CD8-positive, alpha-beta memory T cell (primary cell): ENCODE data around the gene ITPK1. TPM values are rescaled to one million over a fixed set of nuclear protein-coding genes. Genes with fewer than 3 reads are reported as not detected.

Experiments
- CTCF ChIA-PET: fragments of 350-600 bp; sonication (Branson Sonifier 250); formaldehyde crosslinking; loops from one replicate; lab custom pipeline; 2021; ENCODE audit warnings: antibody characterized with exemption; lab: Charles Lee
- POLR2A ChIA-PET: fragments of 350-600 bp; sonication (Branson Sonifier 250); formaldehyde crosslinking; loops from one replicate; lab custom pipeline; 2021; ENCODE audit warnings: antibody characterized with exemption; lab: Charles Lee
- DNase-seq, 5 donors: peaks; one replicate each; pipeline versions ENCODE4 v3.0.0 to v3.0.0-alpha.2; 2020 to 2022; ENCODE audit warnings: mixed read lengths in 1 of 5
- H3K27ac ChIP-seq: one replicate; pipeline ENCODE4 v1.7.0; 2013; ENCODE audit warnings: low read depth, mild to moderate bottlenecking, low read length, moderate library complexity
- H3K27me3 ChIP-seq: 2 replicates; pipeline ENCODE4 v1.7.0; 2013; ENCODE audit warnings: low read length, mild to moderate bottlenecking; ENCODE audit not compliant: insufficient read depth, poor library complexity, severe bottlenecking
- H3K36me3 ChIP-seq: 2 replicates; pipeline ENCODE4 v1.7.0; 2013; ENCODE audit warnings: mild to moderate bottlenecking, low read length, moderate library complexity; ENCODE audit not compliant: insufficient read depth
- H3K4me1 ChIP-seq: 2 replicates; pipeline ENCODE4 v1.7.0; 2013; ENCODE audit warnings: mild to moderate bottlenecking, low read length, moderate library complexity; ENCODE audit not compliant: insufficient read depth
- H3K4me3 ChIP-seq: 2 replicates; pipeline ENCODE4 v1.7.0; 2013; ENCODE audit warnings: mild to moderate bottlenecking, low read length
- H3K9me3 ChIP-seq: 2 replicates; pipeline ENCODE4 v1.7.0; 2013; ENCODE audit warnings: mild to moderate bottlenecking, low read length
- H3K27ac Mint-ChIP-seq, 8 donors: one replicate each; pipeline ENCODE4 v1.8.0; 2020 to 2021; ENCODE audit warnings: mixed read lengths in 8 of 8, mild to moderate bottlenecking in 6 of 8, inconsistent platforms in 3 of 8, moderate library complexity in 3 of 8
- H3K27me3 Mint-ChIP-seq, 2 donors: one replicate each; pipeline ENCODE4 v1.8.0; 2020 to 2021; ENCODE audit warnings: mixed read lengths in 2 of 2, mild to moderate bottlenecking in 1 of 2, moderate library complexity in 1 of 2
- H3K36me3 Mint-ChIP-seq, 3 donors: one replicate each; pipeline ENCODE4 v1.8.0; 2020 to 2021; ENCODE audit warnings: mixed read lengths in 3 of 3, inconsistent platforms in 1 of 3, mild to moderate bottlenecking in 1 of 3
- H3K4me1 Mint-ChIP-seq, 3 donors: one replicate each; pipeline ENCODE4 v1.8.0; 2020 to 2021; ENCODE audit warnings: mixed read lengths in 3 of 3, inconsistent platforms in 1 of 3, mild to moderate bottlenecking in 1 of 3
- H3K4me3 Mint-ChIP-seq, 7 donors: one replicate each; pipeline ENCODE4 v1.8.0; 2020 to 2021; ENCODE audit warnings: mixed read lengths in 7 of 7, mild to moderate bottlenecking in 6 of 7, moderate library complexity in 4 of 7, inconsistent platforms in 2 of 7
- H3K9me3 Mint-ChIP-seq, 5 donors: one replicate each; pipeline ENCODE4 v1.8.0; 2020 to 2022; ENCODE audit warnings: mixed read lengths in 5 of 5, mild to moderate bottlenecking in 3 of 5, moderate library complexity in 2 of 5, inconsistent platforms in 1 of 5
- polyA plus RNA-seq: library from polyadenylated mRNA; unstranded; fragments of 300-500 nt; fragmentation: Illumina TruSeq; gene quantifications from one replicate; pipeline ENCODE4 v1.2.3, GENCODE V29; 2021
- total RNA-seq, 2 experiments: library from RNA; stranded (reverse); gene quantifications; one replicate each; pipeline ENCODE4 v1.2.3, GENCODE V29; 2021

Gene ITPK1
- total and polyA plus RNA-seq, 3 experiments from 2014 or later, result 40.4 to 75.1 (median 66.1) TPM

DNA sequence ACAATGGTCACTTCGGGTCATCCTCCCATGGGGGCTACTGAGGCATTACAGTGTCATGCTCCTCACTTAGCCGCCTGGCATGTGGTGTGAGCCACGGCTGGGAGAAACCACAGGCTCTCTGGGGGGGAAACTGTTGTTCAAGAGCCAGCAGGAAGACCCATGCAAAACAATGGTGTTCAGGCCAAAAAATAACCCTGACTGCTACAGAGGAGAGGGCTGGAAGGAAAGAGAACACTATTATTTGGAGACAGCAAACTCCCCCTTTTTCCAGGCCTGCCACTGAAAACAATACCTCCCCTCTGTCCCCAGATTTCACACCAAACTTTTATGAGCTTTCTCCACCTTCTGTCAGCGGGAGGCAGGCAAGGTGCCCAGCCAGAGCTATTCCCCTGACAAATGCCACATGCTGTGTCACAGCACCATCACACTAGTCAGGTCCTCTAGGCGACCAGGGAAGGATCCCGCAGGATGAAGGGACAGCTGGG is 109.1 kb downstream of the ITPK1 start:
- H3K4me1 Mint-ChIP-seq, result peaks cover 4 to 38% (median 21%) of the 10 kb centered on the region in 3 donors
- no peaks in the 10 kb centered on the region for H3K9me3 Mint-ChIP-seq
- POLR2A ChIA-PET, result no interaction called here
- DNase-seq, result no peak
- CTCF ChIA-PET, result no interaction called here
- H3K36me3 Mint-ChIP-seq, result peaks cover 0 to 21% (median 0%) of the 10 kb centered on the region in 3 donors
- no peaks in the 10 kb centered on the region for H3K27me3 ChIP-seq
- H3K4me1 ChIP-seq, result no peaks in the 10 kb centered on the region
- H3K27ac Mint-ChIP-seq, result peak overlapping the region in 1 of 8 donors; percentile 3
- H3K9me3 ChIP-seq, result no peaks in the 10 kb centered on the region
- H3K36me3 ChIP-seq, result no peaks in the 10 kb centered on the region
- no peak overlapping the region for H3K4me3 ChIP-seq
- H3K27ac ChIP-seq, result no peak overlapping the region
- no peak overlapping the region for H3K4me3 Mint-ChIP-seq
- peaks cover 0 to 3% of the 10 kb centered on the region in 2 donors for H3K27me3 Mint-ChIP-seq

DNA sequence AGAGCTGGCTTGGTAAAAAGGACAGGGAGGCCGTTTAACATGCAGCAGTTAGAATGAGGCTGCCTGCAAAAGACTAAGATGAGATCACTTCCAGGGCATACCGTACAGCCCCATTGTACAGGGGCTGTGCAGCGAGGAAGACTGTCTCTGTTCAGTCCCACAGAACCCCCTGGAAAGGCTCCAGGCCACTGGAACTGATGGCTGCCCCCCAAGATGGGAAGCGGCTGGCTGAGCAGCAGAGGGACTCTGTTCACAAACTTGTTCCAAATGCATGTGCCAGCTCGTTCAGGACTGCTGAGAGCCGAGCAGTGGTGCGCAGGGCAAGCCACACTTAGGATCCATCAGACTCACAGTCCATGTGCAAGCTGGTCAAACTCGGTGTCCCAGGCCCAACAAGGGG is 109.9 kb downstream of the ITPK1 start:
- no peak overlapping the region for H3K27ac ChIP-seq
- CTCF ChIA-PET, result interaction anchor here (1.2 kb wide), 1 partner anchor 107 kb away, joined by 3 read pairs; no protein-coding TSS in a partner anchor
- no peaks in the 10 kb centered on the region for H3K27me3 ChIP-seq
- H3K9me3 ChIP-seq, result no peaks in the 10 kb centered on the region
- POLR2A ChIA-PET, result no interaction called here
- peaks cover 0 to 3% of the 10 kb centered on the region in 2 donors for H3K27me3 Mint-ChIP-seq
- peaks cover 0 to 22% (median 0%) of the 10 kb centered on the region in 3 donors for H3K36me3 Mint-ChIP-seq
- DNase-seq, result no peak
- H3K4me1 ChIP-seq, result no peaks in the 10 kb centered on the region
- H3K4me1 Mint-ChIP-seq, result peaks cover 4 to 38% (median 21%) of the 10 kb centered on the region in 3 donors
- H3K4me3 Mint-ChIP-seq, result no peak overlapping the region
- no peaks in the 10 kb centered on the region for H3K9me3 Mint-ChIP-seq
- no peak overlapping the region for H3K27ac Mint-ChIP-seq
- no peak overlapping the region for H3K4me3 ChIP-seq
- H3K36me3 ChIP-seq, result no peaks in the 10 kb centered on the region

DNA sequence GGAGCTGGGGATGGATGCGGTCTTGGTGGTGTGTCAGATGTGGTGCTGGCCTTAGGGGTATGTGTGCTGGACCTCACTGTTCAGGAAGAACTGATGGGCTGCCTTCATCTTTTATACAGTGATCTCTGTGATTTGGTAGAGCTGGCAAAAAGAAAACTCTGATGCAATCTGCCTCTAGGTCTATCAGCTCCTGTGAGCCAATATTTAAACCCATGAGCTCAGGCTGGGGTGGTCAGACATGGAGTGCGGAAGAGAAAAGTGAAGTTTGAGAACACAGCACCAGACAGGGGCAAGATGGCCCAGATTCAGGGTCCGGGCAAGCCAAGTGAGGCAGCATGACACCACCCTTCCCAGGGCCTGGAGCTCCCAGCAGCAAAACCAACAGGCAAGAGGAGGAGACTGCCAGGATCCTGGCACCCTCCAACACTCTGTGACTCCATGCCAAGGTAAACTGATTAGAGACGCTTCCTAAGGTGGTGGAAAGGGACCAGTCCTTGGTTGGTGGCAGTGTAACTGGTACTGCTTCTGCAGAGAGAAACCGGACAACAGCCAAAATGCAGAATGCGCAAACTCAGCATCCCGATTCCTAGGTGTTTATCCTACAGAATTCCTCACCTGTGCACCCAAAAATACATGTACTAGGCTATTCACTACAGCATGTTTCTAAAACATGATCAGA is 110.5 kb downstream of the ITPK1 start:
- Histone ChIP-seq H3K4me3 (no peak overlapping the region), H3K36me3 (no peaks in the 10 kb centered on the region), H3K27ac (no peak overlapping the region), H3K27me3 (no peaks in the 10 kb centered on the region), H3K9me3 (no peaks in the 10 kb centered on the region), H3K4me1 (no peaks in the 10 kb centered on the region)
- Mint-ChIP-seq H3K27ac (peak overlapping the region in 4 of 8 donors; percentile 10 to 44 (median 16)), H3K4me1 (peaks cover 4 to 38% (median 21%) of the 10 kb centered on the region in 3 donors), H3K4me3 (no peak overlapping the region), H3K9me3 (no peaks in the 10 kb centered on the region), H3K27me3 (peaks cover 0 to 3% of the 10 kb centered on the region in 2 donors), H3K36me3 (peaks cover 0 to 21% (median 0%) of the 10 kb centered on the region in 3 donors)
- ChIA-PET POLR2A (no interaction called here), CTCF (interaction anchor here (1.2 kb wide), 1 partner anchor 108 kb away, joined by 3 read pairs; no protein-coding TSS in a partner anchor)
- no peak for DNase-seq

DNA sequence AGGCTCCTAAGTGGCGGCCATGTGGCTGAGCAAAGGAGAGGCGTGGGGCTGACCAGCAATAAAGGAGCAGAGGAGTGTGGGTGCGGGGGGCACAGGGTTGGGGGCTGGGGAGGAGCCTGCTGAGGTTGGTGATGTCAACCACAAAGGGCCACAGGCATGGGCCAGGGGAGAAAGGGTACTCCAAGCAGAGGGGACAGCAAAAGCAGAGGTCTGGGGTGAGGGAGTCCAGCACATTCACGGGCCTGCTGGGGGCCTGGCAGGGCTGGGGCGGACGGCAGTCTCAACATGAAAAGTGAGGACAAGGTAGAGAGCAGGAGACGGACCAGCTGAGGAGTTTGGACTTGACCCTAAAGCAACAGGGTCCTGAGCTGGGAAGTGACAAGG is 111.0 kb downstream of the ITPK1 start:
- Histone ChIP-seq H3K36me3 (no peaks in the 10 kb centered on the region), H3K4me3 (no peak overlapping the region), H3K4me1 (no peaks in the 10 kb centered on the region), H3K27me3 (no peaks in the 10 kb centered on the region), H3K9me3 (no peaks in the 10 kb centered on the region), H3K27ac (no peak overlapping the region)
- Mint-ChIP-seq H3K27me3 (peaks cover 0 to 3% of the 10 kb centered on the region in 2 donors), H3K27ac (peak overlapping the region in 4 of 8 donors; percentile 38 to 44 (median 40)), H3K36me3 (peaks cover 0 to 23% (median 0%) of the 10 kb centered on the region in 3 donors), H3K4me1 (peaks cover 4 to 38% (median 21%) of the 10 kb centered on the region in 3 donors), H3K9me3 (no peaks in the 10 kb centered on the region), H3K4me3 (no peak overlapping the region)
- ChIA-PET POLR2A (no interaction called here), CTCF (interaction anchor here (0.9 to 1.2 kb wide), 2 partner anchors 17 to 108 kb away, joined by 3 read pairs; no protein-coding TSS in a partner anchor)
- DNase-seq, result no peak

DNA sequence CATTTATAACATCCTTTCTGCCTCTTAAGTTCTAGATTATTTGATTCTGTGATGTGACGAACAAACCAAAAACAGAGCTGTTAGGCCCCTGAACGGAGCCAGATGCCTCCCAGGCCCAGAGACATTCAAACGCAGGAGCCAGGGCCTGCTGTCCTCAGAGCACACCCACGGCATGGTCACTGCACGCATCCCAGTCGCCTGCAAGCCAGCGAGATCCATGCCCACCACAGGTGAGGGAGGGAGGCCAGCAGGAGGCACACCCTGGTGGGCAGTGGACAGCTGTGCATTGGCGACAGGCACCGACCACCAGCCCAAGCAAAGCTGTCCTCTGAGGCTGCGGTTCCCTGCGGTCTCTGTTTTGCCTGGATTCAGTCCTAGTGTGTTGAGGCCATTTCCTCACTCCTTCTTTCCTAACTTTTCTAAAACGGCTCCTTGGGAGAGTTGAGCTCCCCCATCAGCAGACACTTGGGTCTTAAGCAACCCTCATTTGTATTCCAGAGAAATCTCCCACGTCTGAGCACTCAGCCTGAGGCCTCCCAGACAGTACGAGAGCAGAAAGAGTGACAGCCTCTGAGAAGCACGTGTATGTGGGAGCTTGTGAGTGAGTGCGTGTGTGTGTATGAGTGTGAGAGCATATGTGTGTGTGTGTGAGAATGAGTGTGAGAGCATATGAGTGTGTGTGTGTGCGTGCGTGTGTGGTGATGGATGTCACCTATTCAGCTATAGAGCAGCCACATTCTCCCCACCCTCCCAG is 111.6 kb downstream of the ITPK1 start:
- ChIA-PET CTCF (interaction anchor here (0.9 to 1.2 kb wide), 2 partner anchors 17 to 109 kb away, joined by 3 read pairs; no protein-coding TSS in a partner anchor), POLR2A (no interaction called here)
- peaks cover 4 to 38% (median 21%) of the 10 kb centered on the region in 3 donors for H3K4me1 Mint-ChIP-seq
- Histone ChIP-seq H3K9me3 (no peaks in the 10 kb centered on the region), H3K27me3 (no peaks in the 10 kb centered on the region), H3K36me3 (no peaks in the 10 kb centered on the region), H3K4me3 (no peak overlapping the region), H3K4me1 (no peaks in the 10 kb centered on the region), H3K27ac (no peak overlapping the region)
- H3K36me3 Mint-ChIP-seq, result peaks cover 0 to 27% (median 0%) of the 10 kb centered on the region in 3 donors
- no peak overlapping the region for H3K4me3 Mint-ChIP-seq
- H3K27ac Mint-ChIP-seq, result peak overlapping the region in 4 of 8 donors; percentile 0 to 38 (median 35)
- H3K9me3 Mint-ChIP-seq, result no peaks in the 10 kb centered on the region
- H3K27me3 Mint-ChIP-seq, result peaks cover 0 to 3% of the 10 kb centered on the region in 2 donors
- DNase-seq, result no peak

DNA sequence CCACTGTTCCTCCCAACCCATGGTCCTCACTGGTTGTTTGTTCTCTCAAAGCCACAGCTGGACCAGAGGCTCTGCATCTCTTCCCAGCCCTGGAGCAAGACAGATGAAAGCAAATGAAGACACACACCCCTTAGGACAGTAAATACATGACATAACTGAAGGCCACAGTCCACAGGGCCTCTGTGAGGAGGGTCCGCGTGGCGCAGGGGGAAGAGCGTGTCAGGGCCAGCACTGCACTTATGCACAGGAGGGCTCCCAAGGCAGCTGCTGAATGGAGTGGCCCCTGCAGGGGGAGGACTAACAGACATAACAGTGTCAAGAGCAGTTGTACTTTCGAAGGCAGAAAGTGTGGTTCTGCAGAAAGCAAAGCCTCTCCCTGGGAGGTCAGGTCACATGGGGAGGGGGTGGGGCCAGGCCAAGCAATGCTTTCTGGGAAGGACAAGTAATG is 112.8 kb downstream of the ITPK1 start:
- ChIA-PET POLR2A (no interaction called here), CTCF (no interaction called here)
- Histone ChIP-seq H3K27me3 (no peaks in the 10 kb centered on the region), H3K9me3 (no peaks in the 10 kb centered on the region), H3K4me1 (no peaks in the 10 kb centered on the region), H3K4me3 (no peak overlapping the region), H3K36me3 (no peaks in the 10 kb centered on the region), H3K27ac (no peak overlapping the region)
- Mint-ChIP-seq H3K4me1 (peaks cover 4 to 34% (median 17%) of the 10 kb centered on the region in 3 donors), H3K4me3 (no peak overlapping the region), H3K27me3 (peaks cover 0 to 3% of the 10 kb centered on the region in 2 donors), H3K27ac (peak overlapping the region in 2 of 8 donors; percentile 14 to 80), H3K9me3 (no peaks in the 10 kb centered on the region), H3K36me3 (peaks cover 0 to 25% (median 0%) of the 10 kb centered on the region in 3 donors)
- DNase-seq, result no peak

DNA sequence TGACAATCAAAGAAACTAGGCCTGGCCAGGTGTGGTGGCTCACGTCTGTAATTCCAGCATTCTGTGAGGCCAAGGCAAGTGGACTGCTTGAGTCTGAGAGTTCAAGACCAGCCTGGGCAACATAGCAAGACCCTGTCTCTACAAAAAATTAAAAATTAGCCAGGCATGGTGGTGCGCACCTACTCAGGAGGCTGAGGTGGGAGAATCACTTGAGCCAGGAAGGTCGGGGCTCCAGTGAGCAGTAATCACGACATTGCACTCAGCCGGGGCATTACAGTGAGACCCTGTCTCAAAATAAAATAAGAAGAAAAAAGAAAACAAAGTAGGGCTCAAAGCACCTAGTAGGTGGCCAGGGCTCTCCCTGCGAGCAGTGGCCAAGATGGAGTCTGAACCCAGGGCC is 113.7 kb downstream of the ITPK1 start:
- no peak overlapping the region for H3K27ac ChIP-seq
- DNase-seq, result no peak
- H3K4me1 ChIP-seq, result no peaks in the 10 kb centered on the region
- Mint-ChIP-seq H3K9me3 (no peaks in the 10 kb centered on the region), H3K36me3 (peaks cover 0 to 31% (median 0%) of the 10 kb centered on the region in 3 donors), H3K4me1 (peaks cover 4 to 30% (median 15%) of the 10 kb centered on the region in 3 donors), H3K27ac (peak overlapping the region in 1 of 8 donors; percentile 51), H3K4me3 (no peak overlapping the region), H3K27me3 (peaks cover 0 to 5% of the 10 kb centered on the region in 2 donors)
- no peaks in the 10 kb centered on the region for H3K36me3 ChIP-seq
- no peak overlapping the region for H3K4me3 ChIP-seq
- H3K27me3 ChIP-seq, result no peaks in the 10 kb centered on the region
- H3K9me3 ChIP-seq, result no peaks in the 10 kb centered on the region
- POLR2A ChIA-PET, result no interaction called here
- CTCF ChIA-PET, result no interaction called here
